ENCODE measurements around the gene PGAP6.
"Not testable (repeated sequence)": the region's sequence is repeated elsewhere in the genome, so short reads cannot be mapped to it uniquely, and the experiment has no call there.

The PGAP6 gene

GRCh38 chr16:381789-382717 is at the start of gene PGAP6:
Gene PGAP6, minus strand, starts transcription at chr16:381978. Its CDS starts 157 bp downstream, at chr16:381821.
- no peak for DNase-seq

GRCh38 chr16:430904-431303 is 49.1 kb upstream of the PGAP6 start:
- no peak for DNase-seq

GRCh38 chr16:427250-427649 is 45.5 kb upstream of the PGAP6 start:
- no peak for DNase-seq

- DNase-seq, result no peak
These were observed 45.1 kb upstream of the PGAP6 start for GRCh38 chr16:426906-427249.

- DNase-seq, result no peak
These were observed 44.5 kb upstream of the PGAP6 start for GRCh38 chr16:426115-426905.

- DNase-seq, result no peak
These were observed 43.9 kb upstream of the PGAP6 start for GRCh38 chr16:425740-426114.

- DNase-seq, result peak; percentile 45
These were observed 43.4 kb upstream of the PGAP6 start, which contains the start of gene RAB11FIP3 for GRCh38 chr16:425082-425718. Gene RAB11FIP3, plus strand, starts transcription at chr16:425649. Its CDS starts 358 bp downstream, at chr16:426007.

- no peak for DNase-seq
These were observed 42.9 kb upstream of the PGAP6 start for GRCh38 chr16:424623-425081.

- no peak for DNase-seq
These were observed 42.4 kb upstream of the PGAP6 start for GRCh38 chr16:424033-424622.

- DNase-seq, result not testable (repeated sequence)
These were observed 40.4 kb upstream of the PGAP6 start for GRCh38 chr16:422179-422578.

GRCh38 chr16:415170-415498 is 33.4 kb upstream of the PGAP6 start:
- not testable (repeated sequence) for DNase-seq

GRCh38 chr16:414395-415169 is 32.8 kb upstream of the PGAP6 start:
- DNase-seq, result no peak

- no peak for DNase-seq
These were observed 29.9 kb upstream of the PGAP6 start for GRCh38 chr16:411576-412265.

- DNase-seq, result no peak
These were observed 28.9 kb upstream of the PGAP6 start for GRCh38 chr16:410516-411178.

- no peak for DNase-seq
These were observed 25.5 kb upstream of the PGAP6 start for GRCh38 chr16:407253-407652.

- DNase-seq, result no peak
These were observed 24.0 kb upstream of the PGAP6 start for GRCh38 chr16:405548-406506.

GRCh38 chr16:404971-405486 is 23.3 kb upstream of the PGAP6 start:
- DNase-seq, result no peak

- DNase-seq, result no peak
These were observed 19.9 kb upstream of the PGAP6 start, which contains the start of gene DECR2 for GRCh38 chr16:401468-402348. Gene DECR2, plus strand, starts transcription at chr16:401885. Its CDS starts 79 bp downstream, at chr16:401964.

Measured in NCI-H510A (cell line).